Fibroblast of the aortic adventitia (primary cell): ENCODE measurements around the gene KRTAP10-12. TPM values are rescaled to one million over a fixed set of nuclear protein-coding genes. Genes with fewer than 3 reads are reported as not detected.

Experiments
- DNase-seq: peaks from one replicate; pipeline ENCODE4 v3.0.0-alpha.2; 2010; ENCODE audit warnings: low read depth
- H3K4me3 ChIP-seq: 2 replicates; pipeline ENCODE4 v1.5.1; 2011; ENCODE audit warnings: low read depth, mild to moderate bottlenecking, control low read depth, low read length, moderate library complexity
- total RNA-seq: library from RNA; depleted of rRNA; stranded (reverse); fragments of >200 nt; gene quantifications from 2 replicates; pipeline ENCODE4 v1.2.3, GENCODE V29; 2012; ENCODE audit warnings: low replicate concordance
- TF ChIP-seq, protein P1 (sequence below): IDR thresholded peaks from 2 replicates; pipeline ENCODE4 v1.5.1; 2011; ENCODE audit warnings: mild to moderate bottlenecking, low read length, control low read depth, inconsistent platforms; ENCODE audit not compliant: insufficient read depth

The KRTAP10-12 gene
- total RNA-seq, 1 donor: not detected

DNA sequence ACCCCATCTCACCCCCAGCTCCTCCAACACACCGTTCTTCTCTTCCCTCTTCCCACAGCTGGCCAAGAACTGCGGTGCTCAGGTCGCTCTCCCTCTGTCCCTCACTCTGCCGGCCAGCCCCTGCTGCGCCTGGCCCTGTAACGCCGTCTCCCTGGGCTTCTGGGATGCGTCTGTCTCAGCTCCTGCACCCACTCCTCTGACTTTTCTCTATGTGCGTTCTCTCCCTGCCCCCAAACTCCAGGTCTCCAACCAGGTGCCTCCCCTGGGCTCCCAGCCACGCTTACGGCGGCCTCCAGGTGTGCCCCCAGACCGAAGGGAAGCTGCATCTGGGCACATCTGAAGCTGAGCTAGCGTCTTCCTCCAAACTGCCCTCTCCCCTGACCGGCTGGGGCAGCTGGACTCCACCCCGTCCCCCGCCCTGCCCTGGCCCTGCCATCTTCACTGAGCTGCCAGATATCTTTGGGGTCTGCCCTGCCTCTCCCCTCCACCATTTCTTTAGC lies 2.6 kb downstream of the KRTAP10-12 start:
- no peak for DNase-seq
- H3K4me3 ChIP-seq: no peak overlapping the region
- TF ChIP-seq, protein P1, sequence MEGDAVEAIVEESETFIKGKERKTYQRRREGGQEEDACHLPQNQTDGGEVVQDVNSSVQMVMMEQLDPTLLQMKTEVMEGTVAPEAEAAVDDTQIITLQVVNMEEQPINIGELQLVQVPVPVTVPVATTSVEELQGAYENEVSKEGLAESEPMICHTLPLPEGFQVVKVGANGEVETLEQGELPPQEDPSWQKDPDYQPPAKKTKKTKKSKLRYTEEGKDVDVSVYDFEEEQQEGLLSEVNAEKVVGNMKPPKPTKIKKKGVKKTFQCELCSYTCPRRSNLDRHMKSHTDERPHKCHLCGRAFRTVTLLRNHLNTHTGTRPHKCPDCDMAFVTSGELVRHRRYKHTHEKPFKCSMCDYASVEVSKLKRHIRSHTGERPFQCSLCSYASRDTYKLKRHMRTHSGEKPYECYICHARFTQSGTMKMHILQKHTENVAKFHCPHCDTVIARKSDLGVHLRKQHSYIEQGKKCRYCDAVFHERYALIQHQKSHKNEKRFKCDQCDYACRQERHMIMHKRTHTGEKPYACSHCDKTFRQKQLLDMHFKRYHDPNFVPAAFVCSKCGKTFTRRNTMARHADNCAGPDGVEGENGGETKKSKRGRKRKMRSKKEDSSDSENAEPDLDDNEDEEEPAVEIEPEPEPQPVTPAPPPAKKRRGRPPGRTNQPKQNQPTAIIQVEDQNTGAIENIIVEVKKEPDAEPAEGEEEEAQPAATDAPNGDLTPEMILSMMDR: no peak

DNA sequence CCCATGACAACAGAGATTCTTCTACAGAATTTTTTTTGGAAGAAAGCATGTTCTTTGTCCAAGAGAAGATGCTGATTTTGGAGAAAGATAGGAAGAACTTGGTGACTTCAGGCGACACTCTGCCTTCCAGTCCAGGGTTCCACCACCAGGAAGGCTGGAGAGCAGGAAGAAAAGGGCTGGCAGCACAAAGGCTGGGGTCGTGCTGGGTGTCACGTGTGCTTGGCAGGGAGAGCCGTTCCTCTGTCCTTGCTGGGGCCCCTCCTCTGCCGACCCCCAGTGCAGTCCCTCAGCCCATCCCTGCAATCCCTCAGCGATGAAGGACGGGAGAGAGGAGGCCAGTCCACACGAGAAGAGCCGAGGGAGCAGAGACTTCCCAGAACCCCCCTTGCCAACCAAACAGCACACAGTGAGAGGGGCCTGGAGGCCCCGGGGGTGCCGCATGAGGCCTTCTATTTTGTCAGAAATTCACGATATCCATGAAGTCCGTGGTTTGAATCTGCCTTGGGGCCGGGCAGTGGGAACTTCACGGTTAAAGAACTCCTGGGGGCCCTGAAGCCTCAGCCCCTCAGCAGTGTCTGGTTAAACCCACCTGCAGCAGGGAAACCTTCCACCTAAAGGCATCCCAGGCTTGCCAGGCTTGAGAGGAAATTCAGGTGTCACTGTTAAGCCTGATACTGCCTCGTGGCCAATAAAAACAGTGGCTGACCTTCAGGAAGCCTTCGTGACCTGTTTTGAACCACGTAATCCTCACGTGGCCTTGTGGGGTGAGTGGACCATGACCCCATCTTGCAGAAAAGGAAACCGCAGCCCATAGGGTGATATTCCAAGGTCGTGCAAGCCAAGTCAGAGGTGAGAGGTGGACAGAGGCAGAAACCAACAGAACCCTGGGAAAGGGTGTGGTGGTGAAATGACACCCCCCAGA lies 3.4 kb downstream of the KRTAP10-12 start:
- DNase-seq: no peak
- H3K4me3 ChIP-seq: no peak overlapping the region
- TF ChIP-seq, protein P1: no peak

DNA sequence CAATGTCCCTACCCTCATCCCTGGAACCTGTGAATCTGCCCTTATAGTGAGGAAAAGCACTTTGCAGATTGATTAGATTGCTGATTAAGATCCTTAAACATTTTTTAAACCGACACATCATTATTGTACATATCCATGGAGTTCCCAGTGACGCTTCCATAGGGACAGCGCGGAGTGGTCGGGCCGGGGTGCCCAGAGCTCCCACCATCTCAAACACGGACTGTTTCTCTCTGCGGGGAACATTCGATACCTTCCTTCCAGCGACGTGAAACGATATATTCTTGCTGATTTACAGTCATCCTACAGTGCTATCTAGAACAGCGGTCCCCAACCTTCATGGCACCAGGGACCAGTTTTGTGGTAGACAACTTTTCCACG lies 4.0 kb downstream of the KRTAP10-12 start:
- H3K4me3 ChIP-seq: no peak overlapping the region
- TF ChIP-seq, protein P1: no peak
- DNase-seq: no peak

DNA sequence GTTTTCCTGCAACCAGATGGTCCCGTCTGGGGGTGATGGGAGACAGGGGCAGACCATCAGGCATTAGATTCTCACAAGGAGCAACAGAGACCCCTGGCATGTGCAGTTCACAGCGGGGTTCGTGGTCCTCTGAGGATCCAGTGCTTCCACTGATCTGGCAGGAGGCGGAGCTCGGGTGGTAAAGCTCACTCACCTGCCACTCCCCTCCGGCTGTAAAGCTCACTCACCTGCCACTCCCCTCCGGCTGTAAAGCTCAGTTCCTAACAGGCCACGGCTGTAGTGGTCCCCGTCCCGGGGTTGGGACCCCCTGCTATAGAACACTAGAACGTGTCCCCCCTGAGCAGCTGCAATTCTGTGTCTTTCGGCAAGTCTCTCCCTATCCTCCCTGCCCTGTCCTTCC lies 4.6 kb downstream of the KRTAP10-12 start:
- H3K4me3 ChIP-seq: no peak overlapping the region
- no peak for DNase-seq
- TF ChIP-seq, protein P1: no peak

DNA sequence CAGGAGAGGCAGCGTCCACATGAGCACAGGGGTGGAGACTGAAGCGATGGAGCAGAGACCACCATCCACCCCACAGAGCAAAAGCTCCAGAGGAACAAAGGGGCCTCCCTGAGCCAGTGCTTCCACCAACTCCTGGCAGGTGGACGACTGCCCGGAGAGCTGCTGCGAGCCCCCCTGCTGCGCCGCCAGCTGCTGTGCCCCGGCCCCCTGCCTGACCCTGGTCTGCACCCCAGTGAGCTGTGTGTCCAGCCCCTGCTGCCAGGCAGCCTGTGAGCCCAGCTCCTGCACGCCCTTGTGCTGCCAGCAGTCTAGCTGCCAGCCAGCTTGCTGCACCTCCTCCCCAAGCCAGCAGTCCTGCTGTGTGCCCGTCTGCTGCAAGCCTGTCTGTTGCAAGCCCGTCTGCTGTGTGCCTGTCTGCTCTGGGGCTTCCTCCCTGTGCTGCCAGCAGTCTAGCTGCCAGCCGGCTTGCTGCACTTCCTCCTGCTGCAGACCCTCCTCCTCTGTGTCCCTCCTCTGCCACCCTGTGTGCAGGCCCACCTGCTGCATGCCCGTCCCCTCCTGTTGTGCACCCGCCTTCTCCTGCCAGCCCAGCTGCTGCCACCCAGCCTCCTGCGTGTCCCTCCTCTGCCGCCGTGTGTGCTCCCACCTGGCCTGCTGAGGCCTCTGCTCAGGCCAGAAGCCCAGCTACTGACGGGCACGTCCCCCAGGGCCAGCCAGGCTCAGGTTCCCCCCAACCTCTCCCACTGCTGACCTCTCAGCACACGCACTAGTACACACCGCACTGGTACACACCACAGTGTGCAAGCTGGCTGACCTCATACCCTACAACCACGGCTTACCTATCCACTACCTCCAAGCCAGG lies 5.4 kb downstream of the KRTAP10-12 start:
- TF ChIP-seq, protein P1: no peak
- H3K4me3 ChIP-seq: no peak overlapping the region
- no peak for DNase-seq

DNA sequence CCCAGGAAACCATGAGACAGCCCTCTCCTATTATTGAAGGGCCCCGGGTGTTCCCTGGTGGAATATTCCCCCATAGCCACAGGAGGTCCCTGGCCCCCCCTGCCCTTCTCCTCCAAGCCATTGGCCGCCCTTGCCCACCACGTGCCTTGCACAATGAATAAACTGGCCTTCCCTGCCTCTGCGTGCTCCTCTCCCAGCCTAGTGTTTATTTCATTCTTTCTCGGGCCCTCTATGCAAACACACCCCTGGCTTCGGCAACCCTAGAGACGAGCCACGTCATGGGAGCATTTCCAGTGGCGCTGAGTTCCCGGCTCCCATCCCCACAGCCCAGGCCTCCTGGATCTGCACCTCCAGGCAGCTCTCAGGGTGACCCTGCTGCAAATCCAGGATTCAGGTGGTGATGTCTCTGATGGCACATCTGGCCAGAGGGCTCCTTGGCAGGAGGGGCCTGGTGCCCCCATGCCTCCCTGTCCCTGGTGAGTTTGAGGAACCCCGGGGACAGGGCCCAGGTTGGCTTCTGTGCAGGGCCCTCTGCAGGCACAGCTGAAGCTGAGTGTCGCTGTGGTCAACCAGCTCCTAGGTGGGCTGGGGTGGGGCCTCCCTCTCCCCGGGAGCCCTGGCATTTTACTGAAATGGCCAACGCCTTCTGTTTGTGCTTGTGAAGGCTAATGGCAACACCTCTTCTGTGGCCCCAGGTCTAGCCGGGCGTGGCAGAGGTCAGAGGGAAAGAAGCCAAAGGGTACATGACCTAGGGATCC lies 6.2 kb downstream of the KRTAP10-12 start:
- TF ChIP-seq, protein P1: no peak
- DNase-seq: no peak

More for the DNA sequence above, 6.2 kb downstream of the KRTAP10-12 start:
- no peak overlapping the region for H3K4me3 ChIP-seq
